ENCODE measurements around the gene TMEM30B.

Gene TMEM30B

GRCh38 chr14:61328626-61329262 lies 47.6 kb upstream of the TMEM30B start:
- Histone ChIP-seq H3K27me3 (ENCODE audit: insufficient read depth, low read length) (no peaks in the 10 kb centered on the region), H3K9me3 (ENCODE audit: low read length) (no peaks in the 10 kb centered on the region), H3K4me2 (ENCODE audit: low read length) (no peak overlapping the region), H3F3A (ENCODE audit: insufficient read depth, low read length) (no peaks in the 10 kb centered on the region), H3K36me3 (ENCODE audit: insufficient read depth, low read length) (no peaks in the 10 kb centered on the region), H4K20me1 (ENCODE audit: insufficient read depth, low read length) (no peaks in the 10 kb centered on the region), H3K9me2 (ENCODE audit: low read depth, low read length) (no peaks in the 10 kb centered on the region), H3K27ac (ENCODE audit: low read depth, low read length, poor library complexity, severe bottlenecking) (no peak overlapping the region), H3K4me1 (ENCODE audit: insufficient read depth, low read length, severe bottlenecking) (no peaks in the 10 kb centered on the region), H3K4me3 (ENCODE audit: low read depth, low read length, poor library complexity, severe bottlenecking) (no peak overlapping the region), H3K9ac (ENCODE audit: low read length) (no peak overlapping the region), H3K79me2 (ENCODE audit: insufficient read depth, low read length) (no peaks in the 10 kb centered on the region), H2AFZ (ENCODE audit: low read length) (no peak overlapping the region)
- no peak for TF ChIP-seq CTCF (IDR thresholded peaks at IDR 0.05; ENCODE audit: low read length)
- TF ChIP-seq EZH2 (IDR thresholded peaks at IDR 0.05; ENCODE audit: borderline replicate concordance, low read length), result no peak

- H3K9ac ChIP-seq (ENCODE audit: low read length), result no peak overlapping the region
- H3K4me1 ChIP-seq (ENCODE audit: insufficient read depth, low read length, severe bottlenecking), result no peaks in the 10 kb centered on the region
- H3K4me3 ChIP-seq (ENCODE audit: low read depth, low read length, poor library complexity, severe bottlenecking), result no peak overlapping the region
- no peak overlapping the region for H2AFZ ChIP-seq (ENCODE audit: low read length)
- H3K27ac ChIP-seq (ENCODE audit: low read depth, low read length, poor library complexity, severe bottlenecking), result no peak overlapping the region
- H3K9me2 ChIP-seq (ENCODE audit: low read depth, low read length), result no peaks in the 10 kb centered on the region
- H4K20me1 ChIP-seq (ENCODE audit: insufficient read depth, low read length), result no peaks in the 10 kb centered on the region
- no peaks in the 10 kb centered on the region for H3F3A ChIP-seq (ENCODE audit: insufficient read depth, low read length)
- TF ChIP-seq EZH2 (IDR thresholded peaks at IDR 0.05; ENCODE audit: borderline replicate concordance, low read length), result no peak
- TF ChIP-seq CTCF (IDR thresholded peaks at IDR 0.05; ENCODE audit: low read length), result no peak
- H3K79me2 ChIP-seq (ENCODE audit: insufficient read depth, low read length), result no peaks in the 10 kb centered on the region
- H3K36me3 ChIP-seq (ENCODE audit: insufficient read depth, low read length), result no peaks in the 10 kb centered on the region
- no peak overlapping the region for H3K4me2 ChIP-seq (ENCODE audit: low read length)
- no peaks in the 10 kb centered on the region for H3K27me3 ChIP-seq (ENCODE audit: insufficient read depth, low read length)
- no peaks in the 10 kb centered on the region for H3K9me3 ChIP-seq (ENCODE audit: low read length)
Observed at GRCh38 chr14:61326847-61327246, 45.7 kb upstream of the TMEM30B start.

GRCh38 chr14:61326146-61326545 lies 45.0 kb upstream of the TMEM30B start:
- Histone ChIP-seq H3K27me3 (ENCODE audit: insufficient read depth, low read length) (no peaks in the 10 kb centered on the region), H3K36me3 (ENCODE audit: insufficient read depth, low read length) (no peaks in the 10 kb centered on the region), H3K4me2 (ENCODE audit: low read length) (no peak overlapping the region), H3K79me2 (ENCODE audit: insufficient read depth, low read length) (no peaks in the 10 kb centered on the region), H3K27ac (ENCODE audit: low read depth, low read length, poor library complexity, severe bottlenecking) (no peak overlapping the region), H2AFZ (ENCODE audit: low read length) (no peak overlapping the region), H3K9me3 (ENCODE audit: low read length) (no peaks in the 10 kb centered on the region), H4K20me1 (ENCODE audit: insufficient read depth, low read length) (no peaks in the 10 kb centered on the region), H3K4me1 (ENCODE audit: insufficient read depth, low read length, severe bottlenecking) (no peaks in the 10 kb centered on the region), H3K9ac (ENCODE audit: low read length) (no peak overlapping the region), H3K9me2 (ENCODE audit: low read depth, low read length) (no peaks in the 10 kb centered on the region), H3K4me3 (ENCODE audit: low read depth, low read length, poor library complexity, severe bottlenecking) (no peak overlapping the region), H3F3A (ENCODE audit: insufficient read depth, low read length) (no peaks in the 10 kb centered on the region)
- TF ChIP-seq EZH2 (IDR thresholded peaks at IDR 0.05; ENCODE audit: borderline replicate concordance, low read length), result no peak

- no peak overlapping the region for H3K4me2 ChIP-seq (ENCODE audit: low read length)
- no peak overlapping the region for H3K9ac ChIP-seq (ENCODE audit: low read length)
- no peaks in the 10 kb centered on the region for H3K9me3 ChIP-seq (ENCODE audit: low read length)
- no peak overlapping the region for H3K27ac ChIP-seq (ENCODE audit: low read depth, low read length, poor library complexity, severe bottlenecking)
- no peaks in the 10 kb centered on the region for H3K36me3 ChIP-seq (ENCODE audit: insufficient read depth, low read length)
- no peak overlapping the region for H2AFZ ChIP-seq (ENCODE audit: low read length)
- H3F3A ChIP-seq (ENCODE audit: insufficient read depth, low read length), result no peaks in the 10 kb centered on the region
- no peaks in the 10 kb centered on the region for H3K27me3 ChIP-seq (ENCODE audit: insufficient read depth, low read length)
- H3K79me2 ChIP-seq (ENCODE audit: insufficient read depth, low read length), result no peaks in the 10 kb centered on the region
- no peak for TF ChIP-seq CTCF (IDR thresholded peaks at IDR 0.05; ENCODE audit: low read length)
- TF ChIP-seq EZH2 (IDR thresholded peaks at IDR 0.05; ENCODE audit: borderline replicate concordance, low read length), result no peak
- no peaks in the 10 kb centered on the region for H3K4me1 ChIP-seq (ENCODE audit: insufficient read depth, low read length, severe bottlenecking)
- H3K4me3 ChIP-seq (ENCODE audit: low read depth, low read length, poor library complexity, severe bottlenecking), result no peak overlapping the region
- no peaks in the 10 kb centered on the region for H4K20me1 ChIP-seq (ENCODE audit: insufficient read depth, low read length)
- H3K9me2 ChIP-seq (ENCODE audit: low read depth, low read length), result no peaks in the 10 kb centered on the region
Observed at GRCh38 chr14:61325166-61325565, 44.0 kb upstream of the TMEM30B start.

Data from OCI-LY1 (cell line).